Measurements from ENCODE around the gene ZNF197.

Gene ZNF197

GRCh38 chr3:44596621-44597020, 28.2 kb upstream of the ZNF197 start:
- Mint-ChIP-seq H3K4me1 (no peaks in the 10 kb centered on the region), H3K36me3 (ENCODE audit: low read depth) (peaks cover 99% of the 10 kb centered on the region), H3K27me3 (ENCODE audit: low read depth, poor library complexity) (peaks cover 3% of the 10 kb centered on the region), H3K27ac (no peak overlapping the region), H3K9me3 (peaks cover 97% of the 10 kb centered on the region), H3K4me3 (no peak overlapping the region)
- TF ChIP-seq, protein P1, sequence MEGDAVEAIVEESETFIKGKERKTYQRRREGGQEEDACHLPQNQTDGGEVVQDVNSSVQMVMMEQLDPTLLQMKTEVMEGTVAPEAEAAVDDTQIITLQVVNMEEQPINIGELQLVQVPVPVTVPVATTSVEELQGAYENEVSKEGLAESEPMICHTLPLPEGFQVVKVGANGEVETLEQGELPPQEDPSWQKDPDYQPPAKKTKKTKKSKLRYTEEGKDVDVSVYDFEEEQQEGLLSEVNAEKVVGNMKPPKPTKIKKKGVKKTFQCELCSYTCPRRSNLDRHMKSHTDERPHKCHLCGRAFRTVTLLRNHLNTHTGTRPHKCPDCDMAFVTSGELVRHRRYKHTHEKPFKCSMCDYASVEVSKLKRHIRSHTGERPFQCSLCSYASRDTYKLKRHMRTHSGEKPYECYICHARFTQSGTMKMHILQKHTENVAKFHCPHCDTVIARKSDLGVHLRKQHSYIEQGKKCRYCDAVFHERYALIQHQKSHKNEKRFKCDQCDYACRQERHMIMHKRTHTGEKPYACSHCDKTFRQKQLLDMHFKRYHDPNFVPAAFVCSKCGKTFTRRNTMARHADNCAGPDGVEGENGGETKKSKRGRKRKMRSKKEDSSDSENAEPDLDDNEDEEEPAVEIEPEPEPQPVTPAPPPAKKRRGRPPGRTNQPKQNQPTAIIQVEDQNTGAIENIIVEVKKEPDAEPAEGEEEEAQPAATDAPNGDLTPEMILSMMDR (IDR thresholded peaks at IDR 0.05): no peak
- DNase-seq: no peak

DNA sequence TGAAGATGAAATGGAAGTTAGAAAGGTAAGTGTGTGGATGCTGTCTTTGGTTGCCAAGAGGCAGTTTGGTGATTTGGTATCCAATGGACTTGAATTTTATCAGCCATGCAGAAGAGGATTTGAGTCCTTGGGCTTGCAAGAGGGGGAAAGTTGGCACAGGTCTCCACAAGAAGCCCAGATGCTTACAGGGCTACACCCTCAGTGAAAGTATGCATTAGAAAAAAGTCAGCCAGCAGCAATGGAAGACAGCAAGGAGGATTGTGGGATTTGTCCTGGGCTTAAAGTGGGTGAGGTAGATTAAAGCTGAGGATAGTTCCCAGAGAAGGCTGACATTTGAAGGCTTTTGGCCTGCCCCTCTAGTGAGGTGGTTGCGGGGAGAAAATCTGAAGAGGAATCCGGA, 23.1 kb upstream of the ZNF197 start:
- Mint-ChIP-seq H3K27me3 (ENCODE audit: low read depth, poor library complexity) (peaks cover 3% of the 10 kb centered on the region), H3K27ac (no peak overlapping the region), H3K4me1 (no peaks in the 10 kb centered on the region), H3K36me3 (ENCODE audit: low read depth) (peaks cover 98% of the 10 kb centered on the region), H3K4me3 (no peak overlapping the region), H3K9me3 (peaks cover 96% of the 10 kb centered on the region)
- no peak for DNase-seq
- TF ChIP-seq, protein P1 (IDR thresholded peaks at IDR 0.05): no peak

- no peak overlapping the region for H3K27ac Mint-ChIP-seq
- H3K9me3 Mint-ChIP-seq: peaks cover 72% of the 10 kb centered on the region
- no peak overlapping the region for H3K4me3 Mint-ChIP-seq
- TF ChIP-seq, protein P1 (IDR thresholded peaks at IDR 0.05): no peak
- no peak for DNase-seq
- H3K27me3 Mint-ChIP-seq (ENCODE audit: low read depth, poor library complexity): no peaks in the 10 kb centered on the region
- H3K4me1 Mint-ChIP-seq: no peaks in the 10 kb centered on the region
- H3K36me3 Mint-ChIP-seq (ENCODE audit: low read depth): peaks cover 91% of the 10 kb centered on the region
Measured at GRCh38 chr3:44612678-44613077, 12.2 kb upstream of the ZNF197 start.

- H3K36me3 Mint-ChIP-seq (ENCODE audit: low read depth): peaks cover 68% of the 10 kb centered on the region
- H3K27me3 Mint-ChIP-seq (ENCODE audit: low read depth, poor library complexity): no peaks in the 10 kb centered on the region
- no peak for DNase-seq
- TF ChIP-seq, protein P1 (IDR thresholded peaks at IDR 0.05): no peak
- no peak overlapping the region for H3K27ac Mint-ChIP-seq
- H3K4me3 Mint-ChIP-seq: no peak overlapping the region
- H3K4me1 Mint-ChIP-seq: peaks cover 26% of the 10 kb centered on the region
- no peaks in the 10 kb centered on the region for H3K9me3 Mint-ChIP-seq
Measured at GRCh38 chr3:44628716-44629115, 3.9 kb downstream of the ZNF197 start.

- Mint-ChIP-seq H3K27me3 (ENCODE audit: low read depth, poor library complexity) (no peaks in the 10 kb centered on the region), H3K27ac (peak overlapping the region; percentile 90), H3K9me3 (peaks cover 26% of the 10 kb centered on the region), H3K36me3 (ENCODE audit: low read depth) (peaks cover 93% of the 10 kb centered on the region), H3K4me3 (no peak overlapping the region), H3K4me1 (peaks cover 4% of the 10 kb centered on the region)
- no peak for DNase-seq
- TF ChIP-seq, protein P1 (IDR thresholded peaks at IDR 0.05): no peak
Measured at GRCh38 chr3:44632193-44632592, 7.4 kb downstream of the ZNF197 start.

DNA sequence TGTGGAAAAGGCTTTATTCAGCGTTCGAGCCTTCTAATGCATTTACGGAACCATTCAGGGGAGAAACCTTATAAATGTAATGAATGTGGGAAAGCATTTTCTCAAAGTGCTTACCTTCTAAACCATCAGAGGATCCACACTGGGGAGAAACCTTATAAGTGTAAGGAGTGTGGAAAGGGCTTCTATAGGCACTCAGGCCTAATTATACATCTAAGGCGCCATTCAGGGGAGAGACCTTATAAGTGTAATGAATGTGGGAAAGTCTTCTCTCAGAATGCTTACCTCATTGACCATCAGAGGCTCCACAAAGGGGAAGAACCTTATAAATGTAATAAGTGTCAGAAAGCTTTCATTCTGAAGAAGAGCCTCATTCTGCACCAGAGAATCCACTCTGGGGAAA, 17.5 kb downstream of the ZNF197 start:
- Mint-ChIP-seq H3K27ac (no peak overlapping the region), H3K27me3 (ENCODE audit: low read depth, poor library complexity) (no peaks in the 10 kb centered on the region), H3K4me1 (no peaks in the 10 kb centered on the region), H3K4me3 (no peak overlapping the region), H3K9me3 (peaks cover 96% of the 10 kb centered on the region), H3K36me3 (ENCODE audit: low read depth) (peaks cover 100% of the 10 kb centered on the region)
- TF ChIP-seq, protein P1 (IDR thresholded peaks at IDR 0.05): no peak
- DNase-seq: no peak

Data from nephron progenitor cell (in vitro differentiated cells).